ENCODE measurements around the gene HPCAL1.

Gene HPCAL1

DNA sequence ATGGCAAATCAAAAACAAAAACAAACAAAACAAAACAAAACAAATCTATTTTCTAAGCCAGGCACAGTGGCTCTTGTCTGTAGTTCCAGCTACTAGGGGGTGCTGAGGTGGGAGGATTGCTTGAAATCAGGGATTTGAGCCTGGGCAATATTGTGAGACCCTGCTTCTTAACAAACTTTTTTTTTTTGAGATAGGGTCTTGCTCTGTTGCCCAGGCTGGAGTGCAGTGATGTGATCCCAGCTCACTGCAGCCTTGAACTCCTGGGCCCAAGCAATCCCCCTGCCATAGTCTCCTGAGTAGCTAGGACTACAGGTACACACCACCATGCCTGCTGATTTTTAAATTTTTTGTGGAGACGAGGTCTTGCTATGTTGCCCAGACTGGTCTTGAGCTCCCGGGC lies 6.2 kb downstream of the HPCAL1 start:
- H3K4me1 ChIP-seq (ENCODE audit: insufficient read depth, low read length, poor library complexity, severe bottlenecking): peaks cover 29% of the 10 kb centered on the region
- H3K9me2 ChIP-seq (replicated peaks; ENCODE audit: low read depth, low read length): no peaks in the 10 kb centered on the region
- H3K9me3 ChIP-seq (ENCODE audit: insufficient read depth, low read depth, low read length): no peaks in the 10 kb centered on the region
- no peak overlapping the region for H2AFZ ChIP-seq (ENCODE audit: low read length)
- peaks cover 10% of the 10 kb centered on the region; the same call in 1 of the 2 replicates for H3K36me3 ChIP-seq (ENCODE audit: insufficient read depth, low read length)
- H3K4me2 ChIP-seq (ENCODE audit: low read depth, low read length, poor library complexity, severe bottlenecking): peak overlapping the region; percentile 92
- H3K4me3 ChIP-seq (ENCODE audit: low read length, poor library complexity, severe bottlenecking): no peak overlapping the region
- peaks cover 98% of the 10 kb centered on the region for H3K79me2 ChIP-seq (ENCODE audit: insufficient read depth, low read length)
- TF ChIP-seq EZH2phosphoT487 (IDR thresholded peaks at IDR 0.05; ENCODE audit: borderline replicate concordance): no peak
- TF ChIP-seq CTCF (conservative IDR thresholded peaks at IDR 0.05; ENCODE audit: low read length): no peak
- no peak overlapping the region for H3K9ac ChIP-seq (ENCODE audit: low read depth, low read length, poor library complexity, severe bottlenecking)
- peaks cover 45% of the 10 kb centered on the region for H4K20me1 ChIP-seq (ENCODE audit: insufficient read depth, low read length, poor library complexity, severe bottlenecking)
- no peaks in the 10 kb centered on the region for H3F3A ChIP-seq (ENCODE audit: low read depth)
- H3K27me3 ChIP-seq (ENCODE audit: insufficient read depth, low read length, poor library complexity, severe bottlenecking): no peaks in the 10 kb centered on the region

GRCh38 chr2:10309286-10309685 lies 6.6 kb downstream of the HPCAL1 start:
- H4K20me1 ChIP-seq (ENCODE audit: insufficient read depth, low read length, poor library complexity, severe bottlenecking): peaks cover 42% of the 10 kb centered on the region
- no peak overlapping the region for H2AFZ ChIP-seq (ENCODE audit: low read length)
- H3K9me2 ChIP-seq (replicated peaks; ENCODE audit: low read depth, low read length): no peaks in the 10 kb centered on the region
- H3K4me1 ChIP-seq (ENCODE audit: insufficient read depth, low read length, poor library complexity, severe bottlenecking): peaks cover 29% of the 10 kb centered on the region
- H3K27me3 ChIP-seq (ENCODE audit: insufficient read depth, low read length, poor library complexity, severe bottlenecking): no peaks in the 10 kb centered on the region
- no peak overlapping the region for H3K4me3 ChIP-seq (ENCODE audit: low read length, poor library complexity, severe bottlenecking)
- H3K4me2 ChIP-seq (ENCODE audit: low read depth, low read length, poor library complexity, severe bottlenecking): no peak overlapping the region
- no peaks in the 10 kb centered on the region for H3F3A ChIP-seq (ENCODE audit: low read depth)
- H3K9ac ChIP-seq (ENCODE audit: low read depth, low read length, poor library complexity, severe bottlenecking): no peak overlapping the region
- TF ChIP-seq CTCF (conservative IDR thresholded peaks at IDR 0.05; ENCODE audit: low read length): no peak
- no peak for TF ChIP-seq EZH2phosphoT487 (IDR thresholded peaks at IDR 0.05; ENCODE audit: borderline replicate concordance)
- H3K79me2 ChIP-seq (ENCODE audit: insufficient read depth, low read length): peaks cover 98% of the 10 kb centered on the region
- peaks cover 10% of the 10 kb centered on the region; the same call in 1 of the 2 replicates for H3K36me3 ChIP-seq (ENCODE audit: insufficient read depth, low read length)
- no peaks in the 10 kb centered on the region for H3K9me3 ChIP-seq (ENCODE audit: insufficient read depth, low read depth, low read length)

- H3K4me3 ChIP-seq (ENCODE audit: low read length, poor library complexity, severe bottlenecking): no peak overlapping the region
- no peak overlapping the region for H2AFZ ChIP-seq (ENCODE audit: low read length)
- no peaks in the 10 kb centered on the region for H3F3A ChIP-seq (ENCODE audit: low read depth)
- no peaks in the 10 kb centered on the region for H3K9me3 ChIP-seq (ENCODE audit: insufficient read depth, low read depth, low read length)
- H3K4me2 ChIP-seq (ENCODE audit: low read depth, low read length, poor library complexity, severe bottlenecking): no peak overlapping the region
- H3K9ac ChIP-seq (ENCODE audit: low read depth, low read length, poor library complexity, severe bottlenecking): no peak overlapping the region
- peaks cover 10% of the 10 kb centered on the region; the same call in 1 of the 2 replicates for H3K36me3 ChIP-seq (ENCODE audit: insufficient read depth, low read length)
- no peaks in the 10 kb centered on the region for H3K9me2 ChIP-seq (replicated peaks; ENCODE audit: low read depth, low read length)
- TF ChIP-seq EZH2phosphoT487 (IDR thresholded peaks at IDR 0.05; ENCODE audit: borderline replicate concordance) (no peak), CTCF (conservative IDR thresholded peaks at IDR 0.05; ENCODE audit: low read length) (no peak)
- peaks cover 93% of the 10 kb centered on the region for H3K79me2 ChIP-seq (ENCODE audit: insufficient read depth, low read length)
- H3K27me3 ChIP-seq (ENCODE audit: insufficient read depth, low read length, poor library complexity, severe bottlenecking): no peaks in the 10 kb centered on the region
- peaks cover 21% of the 10 kb centered on the region for H3K4me1 ChIP-seq (ENCODE audit: insufficient read depth, low read length, poor library complexity, severe bottlenecking)
- peaks cover 33% of the 10 kb centered on the region for H4K20me1 ChIP-seq (ENCODE audit: insufficient read depth, low read length, poor library complexity, severe bottlenecking)
Measured at GRCh38 chr2:10310309-10310888, 7.7 kb downstream of the HPCAL1 start.

Data from Loucy (cell line).